Thymus (tissue), 11 donors: ENCODE measurements around the gene ARPC4. TPM values are rescaled to one million over a fixed set of nuclear protein-coding genes. Genes with fewer than 3 reads are reported as not detected.

Source experiments
- DNase-seq, 9 donors: peaks; one replicate each; pipeline ENCODE4 v3.0.0-alpha.2; 2013; ENCODE audit warnings: low spot score in 9 of 9, low read depth in 6 of 9, missing footprints in 1 of 9
- H3K27ac ChIP-seq, 2 donors: one replicate each; pipeline ENCODE4 v1.5.1; 2013; ENCODE audit warnings: control low read depth in 1 of 2, low read depth in 1 of 2, low read length in 1 of 2, mild to moderate bottlenecking in 1 of 2, moderate library complexity in 1 of 2
- H3K27me3 ChIP-seq, 2 donors: one replicate each; pipeline ENCODE4 v1.5.1; 2013; ENCODE audit warnings: low read length in 1 of 2; ENCODE audit not compliant: control insufficient read depth in 2 of 2, insufficient read depth in 1 of 2
- H3K36me3 ChIP-seq, 2 donors: one replicate each; pipeline ENCODE4 v1.5.1; 2013; ENCODE audit warnings: low read length in 1 of 2, mild to moderate bottlenecking in 1 of 2, moderate library complexity in 1 of 2; ENCODE audit not compliant: control insufficient read depth in 2 of 2, insufficient read depth in 2 of 2
- H3K4me1 ChIP-seq, 2 donors: one replicate each; pipeline ENCODE4 v1.5.1; 2013; ENCODE audit warnings: low read length in 2 of 2; ENCODE audit not compliant: control insufficient read depth in 2 of 2, insufficient read depth in 2 of 2
- H3K4me3 ChIP-seq, 2 donors: one replicate each; pipeline ENCODE4 v1.5.1; 2013; ENCODE audit warnings: low read length in 2 of 2, control low read depth in 1 of 2, mild to moderate bottlenecking in 1 of 2
- H3K9me3 ChIP-seq, 2 donors: one replicate each; pipeline ENCODE4 v1.5.1; 2013; ENCODE audit warnings: low read length in 1 of 2, mild to moderate bottlenecking in 1 of 2; ENCODE audit not compliant: control insufficient read depth in 2 of 2, insufficient read depth in 1 of 2
- WGBS: extraction: QIAGEN DNeasy Blood & Tissue Kit; methylation state at CpG from one replicate; pipeline ENCODE4 v1.1.7; 2013; 5-methylcytosine and 5-hydroxymethylcytosine counted together
- polyA plus RNA-seq: library from polyadenylated mRNA; stranded (reverse); fragments of 200-250 nt; gene quantifications from one replicate; pipeline ENCODE4 v1.2.3, GENCODE V29; 2013
- total RNA-seq: library from RNA; stranded (reverse); fragments of 120-200 nt; gene quantifications from one replicate; pipeline ENCODE4 v1.2.4, GENCODE V29; 2013
- donor health status: healthy.

The ARPC4 gene
- total and polyA plus RNA-seq, 2 donors: 106 to 187 TPM

- Histone ChIP-seq H3K36me3 (peaks cover 25 to 29% of the 10 kb centered on the region in 2 donors), H3K27ac (no peak overlapping the region), H3K4me1 (peaks cover 27 to 44% of the 10 kb centered on the region in 2 donors), H3K4me3 (no peak overlapping the region), H3K9me3 (no peaks in the 10 kb centered on the region), H3K27me3 (no peaks in the 10 kb centered on the region)
- no peak for DNase-seq
- WGBS: 95% methylated on average over 5 of the region's 5 CpGs
Observed at GRCh38 chr3:9778143-9779074, 14.5 kb upstream of the ARPC4 start.

- 32% methylated on average over 6 of the region's 6 CpGs for WGBS
- DNase-seq: no peak
- Histone ChIP-seq H3K36me3 (peaks cover 31 to 36% of the 10 kb centered on the region in 2 donors), H3K27me3 (no peaks in the 10 kb centered on the region), H3K4me3 (no peak overlapping the region), H3K9me3 (no peaks in the 10 kb centered on the region), H3K27ac (no peak overlapping the region), H3K4me1 (peaks cover 27 to 44% of the 10 kb centered on the region in 2 donors)
Observed at GRCh38 chr3:9779075-9779593, 13.7 kb upstream of the ARPC4 start.

- peak overlapping the region in 1 of 2 donors; percentile 2 for H3K4me3 ChIP-seq
- WGBS: 27% methylated on average over 8 of the region's 8 CpGs
- H3K36me3 ChIP-seq: peaks cover 35 to 41% of the 10 kb centered on the region in 2 donors
- peak overlapping the region; percentile 62 to 74 for H3K27ac ChIP-seq
- peaks cover 27 to 44% of the 10 kb centered on the region in 2 donors for H3K4me1 ChIP-seq
- no peaks in the 10 kb centered on the region for H3K27me3 ChIP-seq
- DNase-seq: peak in 6 of 9 donors; percentile 38 to 85 (median 54)
- no peaks in the 10 kb centered on the region for H3K9me3 ChIP-seq
Observed at GRCh38 chr3:9779721-9780457, 13.0 kb upstream of the ARPC4 start.

GRCh38 chr3:9780458-9780812 is 12.4 kb upstream of the ARPC4 start:
- Histone ChIP-seq H3K36me3 (peaks cover 40 to 47% of the 10 kb centered on the region in 2 donors), H3K27ac (peak overlapping the region; percentile 62 to 74), H3K27me3 (no peaks in the 10 kb centered on the region), H3K4me1 (peaks cover 27 to 44% of the 10 kb centered on the region in 2 donors), H3K4me3 (no peak overlapping the region), H3K9me3 (no peaks in the 10 kb centered on the region)
- WGBS: 58% methylated on average over 10 of the region's 10 CpGs
- DNase-seq: no peak

GRCh38 chr3:9780910-9781309 is 12.0 kb upstream of the ARPC4 start:
- Histone ChIP-seq H3K27ac (peak overlapping the region in 1 of 2 donors; percentile 18), H3K36me3 (peaks cover 44 to 50% of the 10 kb centered on the region in 2 donors), H3K4me1 (peaks cover 27 to 44% of the 10 kb centered on the region in 2 donors), H3K4me3 (no peak overlapping the region), H3K27me3 (no peaks in the 10 kb centered on the region), H3K9me3 (no peaks in the 10 kb centered on the region)
- 97% methylated on average over 4 of the region's 4 CpGs for WGBS
- DNase-seq: no peak

- peaks cover 49 to 56% of the 10 kb centered on the region in 2 donors for H3K36me3 ChIP-seq
- WGBS: 67% methylated on average over 1 of the region's 1 CpG
- H3K27ac ChIP-seq: no peak overlapping the region
- no peaks in the 10 kb centered on the region for H3K27me3 ChIP-seq
- H3K4me1 ChIP-seq: peaks cover 27 to 44% of the 10 kb centered on the region in 2 donors
- DNase-seq: no peak
- no peak overlapping the region for H3K4me3 ChIP-seq
- no peaks in the 10 kb centered on the region for H3K9me3 ChIP-seq
Observed at GRCh38 chr3:9781551-9781950, 11.3 kb upstream of the ARPC4 start.

- H3K27me3 ChIP-seq: no peaks in the 10 kb centered on the region
- DNase-seq: no peak
- H3K27ac ChIP-seq: peak overlapping the region in 1 of 2 donors; percentile 18
- no peaks in the 10 kb centered on the region for H3K9me3 ChIP-seq
- H3K4me3 ChIP-seq: no peak overlapping the region
- 92% methylated on average over 3 of the region's 3 CpGs for WGBS
- H3K36me3 ChIP-seq: peaks cover 54 to 56% of the 10 kb centered on the region in 2 donors
- peaks cover 27 to 44% of the 10 kb centered on the region in 2 donors for H3K4me1 ChIP-seq
Observed at GRCh38 chr3:9781978-9782603, 10.8 kb upstream of the ARPC4 start.

GRCh38 chr3:9782770-9783169 is 10.1 kb upstream of the ARPC4 start:
- H3K27ac ChIP-seq: no peak overlapping the region
- peaks cover 24 to 45% of the 10 kb centered on the region in 2 donors for H3K4me1 ChIP-seq
- H3K4me3 ChIP-seq: no peak overlapping the region
- peak in 1 of 9 donors; percentile 47 for DNase-seq
- H3K36me3 ChIP-seq: peaks cover 58% of the 10 kb centered on the region in 2 donors
- no peaks in the 10 kb centered on the region for H3K27me3 ChIP-seq
- 82% methylated on average over 3 of the region's 3 CpGs for WGBS
- no peaks in the 10 kb centered on the region for H3K9me3 ChIP-seq
